ENCODE measurements around the gene PCCA.

DNA sequence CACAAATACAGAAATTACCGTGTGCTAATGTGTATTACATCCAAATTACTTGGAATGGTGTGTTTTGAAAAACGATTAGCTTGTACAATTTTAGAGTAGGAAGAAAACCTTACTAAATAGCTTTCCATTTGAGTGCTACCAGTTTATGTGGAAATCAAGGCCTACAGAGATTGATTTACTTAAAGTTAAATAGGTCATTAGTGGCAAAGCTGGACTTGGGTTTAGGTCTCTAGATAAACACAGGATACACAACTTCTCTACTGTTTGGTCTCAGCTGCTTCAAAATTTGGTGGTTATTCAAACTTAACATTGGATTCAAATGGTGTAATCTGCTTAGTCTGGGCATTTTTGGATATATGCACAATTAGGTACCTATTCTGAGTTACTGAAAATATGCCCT lies 21.4 kb downstream of the PCCA start:
- no peak for TF ChIP-seq SUZ12 (IDR thresholded peaks at IDR 0.05; ENCODE audit: extremely low read depth, insufficient read depth, insufficient read length)
- no peak for TF ChIP-seq YY1 (IDR thresholded peaks at IDR 0.05; ENCODE audit: insufficient read depth, insufficient read length)
